Fibroblast of pulmonary artery (primary cell): ENCODE measurements around the gene HNRNPCL1.
"Not testable (repeated sequence)": the region's sequence is repeated elsewhere in the genome, so short reads cannot be mapped to it uniquely, and the experiment has no call there.

Experiments used
- DNase-seq: peaks from one replicate; pipeline ENCODE4 v3.0.0-alpha.2; 2010; ENCODE audit warnings: low read depth
- H3K4me3 ChIP-seq: replicated peaks from 2 replicates; pipeline ENCODE4 v1.5.1; 2011; ENCODE audit warnings: low read depth, mild to moderate bottlenecking, control low read depth, low read length, moderate library complexity
- TF ChIP-seq, protein P1 (sequence below): IDR thresholded peaks from 2 replicates; pipeline ENCODE4 v1.5.1; 2011; ENCODE audit warnings: mild to moderate bottlenecking, control low read depth, low read length, inconsistent platforms; ENCODE audit errors: missing control alignments

Gene HNRNPCL1

DNA sequence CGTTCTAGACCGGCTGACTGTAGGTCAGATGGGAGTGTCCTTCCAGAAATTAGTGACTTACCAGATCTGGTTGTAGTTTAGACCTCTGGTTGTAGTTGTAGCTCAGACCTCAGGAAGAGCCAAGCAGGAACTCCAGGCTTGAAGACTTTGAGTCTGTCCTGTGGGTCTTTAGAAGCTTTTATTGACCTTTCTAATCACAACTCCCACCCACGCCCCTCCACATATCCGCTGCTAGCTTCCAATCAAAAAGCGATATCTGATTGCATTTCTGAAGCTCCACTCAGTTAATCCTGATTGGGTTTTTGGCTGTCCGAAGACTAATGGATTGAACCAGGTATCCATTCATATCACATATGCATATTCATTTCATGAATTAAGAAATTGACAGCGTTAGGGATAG lies at the start of gene HNRNPCL1:
Gene HNRNPCL1 (minus strand): TSS at position 101 of the 400 bp plus-strand sequence. CDS start 431 bp downstream, outside the sequence.
- DNase-seq, H3K4me3 ChIP-seq: not testable (repeated sequence)

DNA sequence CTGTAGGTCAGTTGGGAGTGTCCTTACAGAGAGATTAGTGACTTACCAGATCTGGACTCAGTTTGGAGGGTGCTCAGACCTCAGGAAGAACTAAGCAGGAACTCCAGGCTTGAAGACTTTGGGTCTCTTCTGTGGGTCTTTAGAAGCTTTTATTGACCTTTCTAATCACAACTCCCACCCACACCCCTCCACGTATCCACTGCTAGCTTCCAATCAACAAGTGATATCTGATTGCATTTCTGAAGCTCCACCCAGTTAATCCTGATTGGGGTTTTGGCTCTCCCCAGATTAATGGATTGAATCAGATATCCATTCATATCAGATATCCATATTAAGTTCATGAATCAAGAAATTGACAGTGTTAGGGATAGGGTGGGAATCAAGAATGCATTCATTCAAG lies 49.6 kb upstream of the HNRNPCL1 start, which contains the start of gene PRAMEF10:
Gene PRAMEF10 (minus strand): TSS at position 101 of the 400 bp plus-strand sequence. CDS start 2,423 bp downstream, outside the sequence.
- H3K4me3 ChIP-seq, DNase-seq: not testable (repeated sequence)

DNA sequence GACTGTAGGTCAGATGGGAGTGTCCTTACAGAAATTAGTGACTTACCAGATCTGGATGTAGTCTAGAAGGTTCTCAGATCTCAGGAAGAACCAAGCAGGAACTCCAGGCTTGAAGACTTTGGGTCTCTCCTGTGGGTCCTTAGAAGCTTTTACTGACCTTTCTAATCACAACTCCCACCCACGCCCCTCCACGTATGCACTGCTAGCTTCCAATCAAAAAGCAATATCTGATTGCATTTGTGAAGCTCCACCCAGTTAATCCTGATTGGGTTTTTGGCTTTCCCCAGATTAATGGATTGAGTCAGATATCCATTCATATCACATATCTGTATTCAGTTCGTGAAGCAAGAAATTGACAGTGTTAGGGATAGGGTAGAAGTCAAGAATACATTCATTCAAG lies 37.6 kb upstream of the HNRNPCL1 start, which contains the start of gene PRAMEF4:
Gene PRAMEF4 (minus strand): TSS at position 101 of the 400 bp plus-strand sequence. CDS start 2,807 bp downstream, outside the sequence.
- not testable (repeated sequence) for H3K4me3 ChIP-seq, DNase-seq

DNA sequence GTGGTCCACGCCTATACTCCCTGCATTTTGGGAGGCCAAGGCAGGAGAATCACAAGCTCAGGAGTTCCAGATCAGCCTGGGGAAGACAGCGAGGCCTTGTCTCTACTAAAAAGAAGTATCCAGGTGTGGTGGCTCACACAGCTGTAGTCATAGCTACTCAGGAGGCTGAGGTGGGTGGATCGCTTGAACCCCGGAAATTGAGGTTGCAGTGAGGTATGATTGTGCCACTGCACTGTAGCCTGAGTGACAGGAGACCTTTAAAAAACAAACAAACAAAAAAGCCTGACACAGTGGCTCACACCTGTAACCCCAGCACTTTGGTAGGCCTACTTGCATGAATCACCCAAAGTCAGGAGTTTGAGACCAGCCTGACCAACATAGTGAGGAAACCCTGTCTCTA lies 29.9 kb upstream of the HNRNPCL1 start:
- DNase-seq: not testable (repeated sequence)

DNA sequence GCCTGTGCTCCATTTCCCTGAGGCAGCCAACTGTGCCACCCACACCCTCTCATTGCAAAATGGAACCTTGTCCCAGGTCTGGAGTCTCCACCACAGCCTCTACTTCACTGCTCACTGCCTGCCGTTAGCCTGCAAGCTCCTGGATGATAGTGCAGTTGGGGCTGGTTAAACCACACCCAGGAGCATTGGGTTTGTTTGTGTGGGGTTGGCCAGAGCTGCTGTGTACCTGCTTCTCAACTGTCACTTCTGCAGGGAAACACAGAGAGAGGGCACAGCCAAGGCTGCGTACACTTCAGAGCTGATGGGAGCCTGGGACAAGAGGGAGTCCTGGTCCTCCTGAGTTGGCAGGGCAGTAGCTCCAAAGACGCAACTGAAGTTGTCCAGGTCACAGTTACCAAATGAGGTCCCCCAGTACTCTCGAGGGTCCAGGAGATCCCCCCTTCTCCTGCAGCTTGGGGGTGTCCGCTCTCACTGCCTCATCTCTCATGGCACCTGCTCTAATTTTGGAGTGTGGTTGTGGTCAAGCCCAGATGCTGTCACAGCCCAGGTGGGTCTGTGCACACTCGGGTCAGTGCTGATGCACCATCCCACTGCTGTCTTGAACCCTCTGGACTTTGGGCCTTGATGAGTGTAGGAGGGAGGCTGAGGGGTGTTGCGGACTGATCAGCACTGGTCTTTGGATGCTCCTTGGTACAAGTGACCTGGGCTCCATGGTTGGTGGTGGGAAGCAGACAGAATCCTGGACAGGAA lies 14.8 kb upstream of the HNRNPCL1 start:
- not testable (repeated sequence) for DNase-seq, H3K4me3 ChIP-seq

More for the DNA sequence above, 29.9 kb upstream of the HNRNPCL1 start:
- not testable (repeated sequence) for H3K4me3 ChIP-seq

DNA sequence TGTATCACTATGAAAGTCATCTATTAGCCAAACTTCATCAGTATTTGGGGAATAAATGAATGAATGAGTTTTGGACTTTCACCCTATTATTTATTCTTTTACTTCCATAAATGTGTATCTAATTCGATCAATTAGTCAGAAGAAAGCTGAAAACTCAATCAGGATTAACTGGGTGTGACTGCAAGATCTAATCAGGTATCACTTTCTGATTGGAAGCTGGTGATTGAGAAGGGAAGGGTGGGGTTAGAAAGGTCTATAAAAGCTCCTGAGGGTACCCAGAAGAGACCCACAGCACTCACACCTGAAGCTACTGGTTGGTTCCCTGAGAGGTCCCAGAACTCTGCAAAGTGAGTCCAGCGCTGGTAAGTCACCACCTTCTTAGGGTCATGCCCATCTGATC lies 8.3 kb upstream of the HNRNPCL1 start, which contains the start of gene PRAMEF2:
Gene PRAMEF2 (plus strand): TSS at position 301 of the 400 bp plus-strand sequence. CDS start 1,924 bp downstream, outside the sequence.
- DNase-seq, H3K4me3 ChIP-seq: not testable (repeated sequence)

DNA sequence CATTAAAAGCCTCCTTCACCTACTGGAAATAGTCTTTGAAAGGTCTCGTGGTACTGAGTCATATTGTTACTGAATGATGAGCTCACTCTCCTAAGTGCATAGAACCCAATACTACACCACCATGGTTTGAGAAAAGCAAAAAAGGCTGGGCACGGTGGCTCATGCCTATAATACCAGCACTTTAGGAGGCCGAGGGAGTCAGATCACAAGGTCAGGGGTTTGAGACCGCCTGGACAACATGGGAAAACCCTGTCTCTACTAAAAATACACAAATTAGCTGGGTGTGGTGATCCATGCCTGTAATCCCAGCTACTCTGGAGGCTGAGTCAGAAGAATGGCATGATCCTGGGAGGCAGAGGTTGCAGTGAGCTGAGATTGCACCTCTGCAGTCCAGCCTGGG lies 3.3 kb upstream of the HNRNPCL1 start:
- H3K4me3 ChIP-seq: no peak overlapping the region
- DNase-seq: no peak
- TF ChIP-seq, protein P1, sequence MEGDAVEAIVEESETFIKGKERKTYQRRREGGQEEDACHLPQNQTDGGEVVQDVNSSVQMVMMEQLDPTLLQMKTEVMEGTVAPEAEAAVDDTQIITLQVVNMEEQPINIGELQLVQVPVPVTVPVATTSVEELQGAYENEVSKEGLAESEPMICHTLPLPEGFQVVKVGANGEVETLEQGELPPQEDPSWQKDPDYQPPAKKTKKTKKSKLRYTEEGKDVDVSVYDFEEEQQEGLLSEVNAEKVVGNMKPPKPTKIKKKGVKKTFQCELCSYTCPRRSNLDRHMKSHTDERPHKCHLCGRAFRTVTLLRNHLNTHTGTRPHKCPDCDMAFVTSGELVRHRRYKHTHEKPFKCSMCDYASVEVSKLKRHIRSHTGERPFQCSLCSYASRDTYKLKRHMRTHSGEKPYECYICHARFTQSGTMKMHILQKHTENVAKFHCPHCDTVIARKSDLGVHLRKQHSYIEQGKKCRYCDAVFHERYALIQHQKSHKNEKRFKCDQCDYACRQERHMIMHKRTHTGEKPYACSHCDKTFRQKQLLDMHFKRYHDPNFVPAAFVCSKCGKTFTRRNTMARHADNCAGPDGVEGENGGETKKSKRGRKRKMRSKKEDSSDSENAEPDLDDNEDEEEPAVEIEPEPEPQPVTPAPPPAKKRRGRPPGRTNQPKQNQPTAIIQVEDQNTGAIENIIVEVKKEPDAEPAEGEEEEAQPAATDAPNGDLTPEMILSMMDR: no peak

DNA sequence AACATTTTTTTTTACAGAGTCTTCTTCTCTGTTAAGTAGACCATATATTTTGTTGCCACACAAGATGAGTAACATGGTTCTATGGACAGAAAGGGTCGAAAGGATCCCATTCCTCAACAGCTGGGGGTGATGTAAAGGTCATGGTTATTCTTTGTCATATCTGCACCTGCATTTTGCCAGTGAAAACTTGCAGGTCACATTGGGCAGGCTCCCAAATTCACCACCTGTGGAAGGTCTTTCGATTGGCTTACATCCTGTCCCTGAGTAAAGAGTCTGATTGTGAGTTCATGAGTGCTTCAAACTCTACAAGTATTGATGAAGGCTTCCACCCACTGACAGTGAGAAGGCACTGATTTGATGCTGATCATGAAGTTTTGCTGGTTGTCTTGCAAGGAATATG lies 15.3 kb downstream of the HNRNPCL1 start:
- DNase-seq, H3K4me3 ChIP-seq: not testable (repeated sequence)

DNA sequence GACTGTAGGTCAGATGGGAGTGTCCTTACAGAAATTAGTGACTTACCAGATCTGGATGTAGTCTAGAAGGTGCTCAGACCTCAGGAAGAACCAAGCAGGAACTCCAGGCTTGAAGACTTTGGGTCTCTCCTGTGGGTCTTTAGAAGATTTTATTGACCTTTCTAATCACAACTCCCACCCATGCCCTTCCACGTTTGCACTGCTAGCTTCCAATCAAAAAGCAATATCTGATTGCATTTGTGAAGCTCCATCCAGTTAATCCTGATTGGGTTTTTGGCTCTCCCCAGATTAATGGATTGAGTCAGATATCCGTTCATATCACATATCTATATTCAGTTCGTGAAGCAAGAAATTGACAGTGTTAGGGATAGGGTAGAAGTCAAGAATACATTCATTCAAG lies 17.2 kb downstream of the HNRNPCL1 start, which contains the start of gene PRAMEF11:
Gene PRAMEF11 (minus strand): TSS at position 101 of the 400 bp plus-strand sequence. CDS start 2,621 bp downstream, outside the sequence.
- not testable (repeated sequence) for DNase-seq, H3K4me3 ChIP-seq

DNA sequence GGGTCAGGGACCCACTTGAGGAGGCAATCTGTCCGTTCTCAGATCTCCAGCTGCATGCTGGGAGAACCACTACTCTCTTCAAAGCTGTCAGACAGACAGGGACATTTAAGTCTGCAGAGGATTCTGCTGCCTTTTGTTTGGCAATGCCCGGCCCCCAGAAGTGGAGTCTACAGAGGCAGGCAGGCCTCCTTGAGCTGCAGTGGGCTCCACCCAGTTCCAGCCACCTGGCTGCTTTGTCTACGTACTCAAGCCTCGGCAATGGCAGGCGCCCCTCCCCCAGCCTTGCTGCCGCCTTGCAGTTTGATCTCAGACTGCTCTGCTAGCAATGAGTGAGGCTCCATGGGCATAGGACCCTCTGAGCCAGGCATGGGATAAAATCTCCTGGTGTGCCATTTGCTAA lies 29.5 kb downstream of the HNRNPCL1 start:
- DNase-seq, H3K4me3 ChIP-seq: not testable (repeated sequence)

DNA sequence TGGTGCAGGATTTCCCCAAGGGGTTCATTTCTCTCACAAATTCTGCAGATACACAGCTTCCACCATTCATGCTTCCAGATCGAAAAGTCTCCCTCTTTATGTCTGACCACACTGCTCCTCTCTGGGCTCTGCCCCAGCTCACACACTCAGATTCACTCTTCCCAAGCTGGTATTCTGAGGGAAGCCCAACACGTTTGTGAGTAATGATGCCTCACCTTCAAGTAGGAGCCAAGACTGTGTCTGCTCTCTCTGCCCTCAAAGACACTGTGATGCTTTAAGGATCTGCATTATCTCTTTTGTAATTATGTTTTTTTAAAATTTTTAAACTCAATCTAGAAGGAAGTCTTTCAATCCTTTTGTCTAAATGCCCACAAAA lies 37.1 kb downstream of the HNRNPCL1 start:
- TF ChIP-seq, protein P1: no peak
- DNase-seq: no peak
- H3K4me3 ChIP-seq: no peak overlapping the region
